OCI-LY7 (cell line): ENCODE data around the gene LRRFIP1. TPM values are rescaled to one million over a fixed set of nuclear protein-coding genes. Genes with fewer than 3 reads are reported as not detected.

Experiments
- BruUV-seq: library from RNA; stranded (reverse); fragments of 400-500 nt; replicated peaks from 2 replicates; lab custom pipeline; 2021; lab: Mats Ljungman, UMichigan
- CTCF ChIA-PET: fragments of 300-600 bp; sonication (Branson Sonifier 250); formaldehyde crosslinking; loops from one replicate; lab custom pipeline; 2022; ENCODE audit warnings: antibody characterized with exemption; ENCODE audit not compliant: unreplicated experiment; lab: Charles Lee
- POLR2A ChIA-PET: fragments of 300-600 bp; sonication (Branson Sonifier 250); formaldehyde crosslinking; loops from one replicate; lab custom pipeline; 2022; ENCODE audit warnings: antibody characterized with exemption; lab: Charles Lee
- DNase-seq: peaks from one replicate; pipeline ENCODE4 v3.0.0-alpha.2; 2015; ENCODE audit warnings: low spot score
- H2AFZ ChIP-seq: fragments of 200-600 bp; sonication (generic), shearing (Covaris generic); 2 replicates; pipeline ENCODE4 v1.6.1; 2014; ENCODE audit warnings: mild to moderate bottlenecking, antibody characterized with exemption, low read length, moderate library complexity
- H3K27ac ChIP-seq: fragments of 200-600 bp; sonication (generic); 2 replicates; pipeline ENCODE4 v1.5.1; 2014; ENCODE audit warnings: mixed run types, low read depth, mild to moderate bottlenecking, moderate library complexity, low read length, inconsistent platforms; ENCODE audit not compliant: poor library complexity, severe bottlenecking
- H3K36me3 ChIP-seq: fragments of 200-600 bp; sonication (generic); 2 replicates; pipeline ENCODE4 v1.6.1; 2014; ENCODE audit warnings: mild to moderate bottlenecking, antibody characterized with exemption, low read length, moderate library complexity, mixed read lengths; ENCODE audit not compliant: insufficient read depth
- H3K4me1 ChIP-seq: fragments of 200-600 bp; sonication (generic); 2 replicates; pipeline ENCODE4 v1.5.1; 2014; ENCODE audit warnings: mild to moderate bottlenecking, low read length; ENCODE audit not compliant: insufficient read depth, poor library complexity, severe bottlenecking
- H3K4me2 ChIP-seq: fragments of 200-600 bp; sonication (generic); 2 replicates; pipeline ENCODE4 v1.6.1; 2014; ENCODE audit warnings: mild to moderate bottlenecking, low read length
- H3K4me3 ChIP-seq: fragments of 200-600 bp; sonication (generic); 2 replicates; pipeline ENCODE4 v1.5.1; 2014; ENCODE audit warnings: mild to moderate bottlenecking, low read depth, low read length; ENCODE audit not compliant: poor library complexity, severe bottlenecking
- H3K79me2 ChIP-seq: fragments of 200-600 bp; sonication (generic); 2 replicates; pipeline ENCODE4 v1.6.1; 2016; ENCODE audit warnings: low read depth, mild to moderate bottlenecking, low read length, moderate library complexity, mixed read lengths; ENCODE audit not compliant: insufficient read depth
- H3K9me2 ChIP-seq: fragments of 200-600 bp; sonication (generic); 2 replicates; pipeline ENCODE4 v1.6.1; 2016; ENCODE audit warnings: mild to moderate bottlenecking, low read length, mixed read lengths; ENCODE audit not compliant: insufficient read depth
- H3K9me3 ChIP-seq: fragments of 200-600 bp; sonication (generic); 2 replicates; pipeline ENCODE4 v1.6.1; 2014; ENCODE audit warnings: mild to moderate bottlenecking, mixed run types, low read length, mixed read lengths
- H4K20me1 ChIP-seq: fragments of 200-600 bp; sonication (generic); 2 replicates; pipeline ENCODE4 v1.6.1; 2014; ENCODE audit warnings: mild to moderate bottlenecking, antibody characterized with exemption, low read length, moderate library complexity, mixed read lengths; ENCODE audit not compliant: insufficient read depth
- EZH2phosphoT487 ChIP-seq: fragments of 200-600 bp; sonication (generic); IDR thresholded peaks from 2 replicates; pipeline ENCODE4 v1.6.1; 2018; ENCODE audit warnings: low read depth, borderline replicate concordance, mild to moderate bottlenecking, mixed run types, antibody characterized with exemption, low read length, moderate library complexity, mixed read lengths
- intact Hi-C: fragments of 100-400 bp; cut with micrococcal nuclease; formaldehyde crosslinking; loops from one replicate; pipeline ENCODE4 v1.10.0; 2022; ENCODE audit not compliant: unreplicated experiment
- total RNA-seq, 2 experiments: library from RNA; depleted of rRNA in 1 of 2; stranded (reverse); fragments of >200 nt in 1 of 2; shearing (Covaris generic) in 1 of 2; gene quantifications; 2 replicates each; pipeline ENCODE4 v1.2.3, GENCODE V29; 2014 to 2022
- TF ChIP-seq, protein P1 (sequence below): fragments of 200-600 bp; sonication (generic); conservative IDR thresholded peaks from 2 replicates; pipeline ENCODE4 v1.5.1; 2014; ENCODE audit warnings: mild to moderate bottlenecking, antibody characterized with exemption, low read length, moderate library complexity, mixed read lengths

Gene LRRFIP1
- total RNA-seq, 2 experiments from 2014 or later = 95.7 to 216 TPM

DNA sequence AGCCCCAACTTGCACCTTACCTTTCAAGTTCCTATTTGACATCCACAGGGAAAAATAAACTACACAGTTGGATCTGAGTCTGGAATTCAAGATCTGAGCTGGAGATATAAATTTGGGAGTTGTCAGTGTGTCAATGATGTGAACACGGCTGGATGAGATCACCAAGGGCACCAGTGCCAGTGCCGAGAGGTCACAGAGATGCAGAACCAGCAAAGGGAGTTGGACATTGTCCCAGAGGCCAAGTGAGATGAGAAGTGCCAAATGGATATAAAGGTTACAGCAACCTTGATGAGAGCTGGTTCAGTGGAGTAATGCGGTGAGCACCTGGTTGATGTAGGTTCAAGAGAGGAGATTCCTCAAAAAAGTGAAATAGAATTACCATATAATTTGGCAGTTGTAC lies 24.8 kb downstream of the LRRFIP1 start:
- H3K4me1 ChIP-seq = peaks cover 28% of the 10 kb centered on the region
- ChIA-PET POLR2A (interaction anchor here (0.8 kb wide), 1 partner anchor 11 kb away, joined by 3 read pairs; no protein-coding TSS in a partner anchor), CTCF (no interaction called here)
- H2AFZ ChIP-seq = no peak overlapping the region
- TF ChIP-seq, protein P1, sequence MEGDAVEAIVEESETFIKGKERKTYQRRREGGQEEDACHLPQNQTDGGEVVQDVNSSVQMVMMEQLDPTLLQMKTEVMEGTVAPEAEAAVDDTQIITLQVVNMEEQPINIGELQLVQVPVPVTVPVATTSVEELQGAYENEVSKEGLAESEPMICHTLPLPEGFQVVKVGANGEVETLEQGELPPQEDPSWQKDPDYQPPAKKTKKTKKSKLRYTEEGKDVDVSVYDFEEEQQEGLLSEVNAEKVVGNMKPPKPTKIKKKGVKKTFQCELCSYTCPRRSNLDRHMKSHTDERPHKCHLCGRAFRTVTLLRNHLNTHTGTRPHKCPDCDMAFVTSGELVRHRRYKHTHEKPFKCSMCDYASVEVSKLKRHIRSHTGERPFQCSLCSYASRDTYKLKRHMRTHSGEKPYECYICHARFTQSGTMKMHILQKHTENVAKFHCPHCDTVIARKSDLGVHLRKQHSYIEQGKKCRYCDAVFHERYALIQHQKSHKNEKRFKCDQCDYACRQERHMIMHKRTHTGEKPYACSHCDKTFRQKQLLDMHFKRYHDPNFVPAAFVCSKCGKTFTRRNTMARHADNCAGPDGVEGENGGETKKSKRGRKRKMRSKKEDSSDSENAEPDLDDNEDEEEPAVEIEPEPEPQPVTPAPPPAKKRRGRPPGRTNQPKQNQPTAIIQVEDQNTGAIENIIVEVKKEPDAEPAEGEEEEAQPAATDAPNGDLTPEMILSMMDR = no peak
- TF ChIP-seq EZH2phosphoT487 = no peak
- no TSS peak for BruUV-seq
- H3K36me3 ChIP-seq = no peaks in the 10 kb centered on the region
- no peak overlapping the region for H3K27ac ChIP-seq
- H3K79me2 ChIP-seq = no peaks in the 10 kb centered on the region
- no peak for DNase-seq
- no peak overlapping the region for H3K4me2 ChIP-seq
- H3K9me2 ChIP-seq = no peaks in the 10 kb centered on the region
- peaks cover 32% of the 10 kb centered on the region; the same call in 1 of the 2 replicates for H3K9me3 ChIP-seq
- H3K4me3 ChIP-seq = no peak overlapping the region
- H4K20me1 ChIP-seq = no peaks in the 10 kb centered on the region
- intact Hi-C loops = no loop called here

DNA sequence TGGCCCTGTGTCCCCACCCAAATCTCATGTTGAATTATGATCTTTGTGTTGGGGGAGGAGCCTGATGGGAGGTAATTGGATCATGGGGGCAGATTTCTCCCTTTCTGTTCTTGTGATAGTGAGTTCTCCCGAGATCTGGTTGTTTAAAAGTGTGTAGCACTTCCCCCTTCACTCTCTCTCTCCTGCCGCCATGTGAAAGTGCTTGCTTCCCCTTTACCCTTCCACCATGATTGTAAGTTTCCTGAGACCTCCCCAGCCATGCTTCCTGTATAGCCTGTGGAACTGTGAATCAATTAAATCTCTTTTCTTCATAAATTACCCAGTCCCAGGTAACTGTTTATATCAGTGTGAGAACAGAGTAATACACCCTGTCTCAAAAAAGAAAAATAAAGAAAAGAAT lies 25.5 kb downstream of the LRRFIP1 start:
- BruUV-seq = no TSS peak
- TF ChIP-seq, protein P1 = no peak
- TF ChIP-seq EZH2phosphoT487 = no peak
- Histone ChIP-seq H3K27ac (no peak overlapping the region), H3K9me2 (no peaks in the 10 kb centered on the region), H4K20me1 (no peaks in the 10 kb centered on the region), H3K36me3 (no peaks in the 10 kb centered on the region; the same call in 1 of the 2 replicates), H3K4me3 (no peak overlapping the region), H3K4me2 (no peak overlapping the region), H3K9me3 (peaks cover 38% of the 10 kb centered on the region), H2AFZ (no peak overlapping the region), H3K4me1 (peaks cover 28% of the 10 kb centered on the region), H3K79me2 (no peaks in the 10 kb centered on the region)
- CTCF ChIA-PET = no interaction called here
- intact Hi-C loops = no loop called here
- DNase-seq = no peak
- POLR2A ChIA-PET = no interaction called here

DNA sequence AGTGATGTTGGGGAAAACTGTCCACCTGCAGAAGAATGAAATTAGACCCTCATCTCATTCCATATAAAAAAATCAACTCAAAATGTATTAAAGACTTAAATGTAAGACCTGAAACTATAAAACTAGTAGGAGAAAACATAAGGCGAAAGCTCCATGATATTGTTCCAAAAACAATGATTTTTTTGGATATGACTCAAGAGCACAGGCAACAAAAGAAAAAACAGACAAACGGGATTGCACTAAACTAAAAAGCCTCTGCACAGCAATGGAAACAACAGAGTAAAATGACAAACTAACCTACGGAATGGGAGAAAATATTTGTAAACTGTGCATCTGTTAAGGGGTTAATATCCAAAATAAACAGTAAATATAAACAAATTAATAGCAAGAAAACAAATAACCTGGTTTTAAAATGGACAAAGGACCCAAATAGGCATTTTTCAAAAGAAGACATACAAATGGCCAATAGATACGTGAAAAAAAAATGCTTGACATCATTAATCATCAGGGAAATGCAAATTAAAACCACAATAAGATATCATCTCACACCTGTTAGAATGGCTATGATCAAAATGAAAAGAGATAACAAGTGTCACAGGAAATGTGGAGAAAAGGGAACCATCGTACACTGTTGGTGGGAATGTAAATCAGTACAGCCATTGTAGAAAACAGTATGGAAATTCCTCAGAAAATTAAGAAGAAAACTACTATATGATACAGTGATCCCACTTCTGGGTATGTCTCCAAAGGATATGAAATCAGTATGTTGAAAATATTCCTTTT lies 26.6 kb downstream of the LRRFIP1 start:
- CTCF ChIA-PET = no interaction called here
- H3K9me3 ChIP-seq = peaks cover 42% of the 10 kb centered on the region
- BruUV-seq = no TSS peak
- H4K20me1 ChIP-seq = no peaks in the 10 kb centered on the region
- H3K9me2 ChIP-seq = no peaks in the 10 kb centered on the region
- intact Hi-C loops = no loop called here
- peaks cover 28% of the 10 kb centered on the region for H3K4me1 ChIP-seq
- TF ChIP-seq EZH2phosphoT487 = no peak
- TF ChIP-seq, protein P1 = no peak
- no peak overlapping the region for H3K4me3 ChIP-seq
- POLR2A ChIA-PET = no interaction called here
- H3K4me2 ChIP-seq = no peak overlapping the region
- H3K79me2 ChIP-seq = no peaks in the 10 kb centered on the region
- H3K36me3 ChIP-seq = no peaks in the 10 kb centered on the region; the same call in 1 of the 2 replicates
- no peak overlapping the region for H3K27ac ChIP-seq
- no peak overlapping the region for H2AFZ ChIP-seq
- no peak for DNase-seq
